Fibroblast of mammary gland (primary cell): ENCODE measurements around the gene ATP6V1E1.
"Not testable (repeated sequence)": the region's sequence is repeated elsewhere in the genome, so short reads cannot be mapped to it uniquely, and the experiment has no call there.

ENCODE experiments used
- DNase-seq: peaks from one replicate; pipeline ENCODE4 v3.0.0-alpha.2; 2010; ENCODE audit warnings: low read depth
- H3K4me3 ChIP-seq: 2 replicates; pipeline ENCODE4 v1.5.1; 2011; ENCODE audit warnings: low read depth, mild to moderate bottlenecking, low read length, moderate library complexity; ENCODE audit not compliant: control insufficient read depth
- CTCF ChIP-seq: conservative IDR thresholded peaks from 2 replicates; pipeline ENCODE4 v1.5.1; 2011; ENCODE audit warnings: low read depth, low read length, inconsistent platforms; ENCODE audit not compliant: control insufficient read depth, insufficient read depth

ATP6V1E1 gene

DNA sequence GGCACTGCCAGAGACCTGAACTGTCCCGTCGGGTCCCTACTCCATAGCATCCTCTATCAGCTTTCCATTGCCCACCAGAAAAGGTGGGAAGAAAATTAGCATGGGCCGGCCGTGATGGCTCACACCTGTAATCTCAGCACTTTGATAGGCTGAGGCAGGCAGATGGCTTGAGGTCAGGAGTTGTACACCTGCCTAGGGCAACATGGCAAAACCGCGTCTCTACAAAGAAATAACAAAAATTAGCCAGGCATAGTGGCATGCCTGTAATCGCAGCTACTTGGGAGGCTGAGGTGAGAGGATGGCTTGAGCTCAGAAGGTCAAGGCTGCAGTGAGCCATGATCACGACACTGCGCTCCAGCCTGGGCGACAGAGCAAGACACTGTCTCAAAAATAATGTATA is 61.8 kb downstream of the ATP6V1E1 start:
- no peak overlapping the region for H3K4me3 ChIP-seq
- DNase-seq = no peak
- no peak for TF ChIP-seq CTCF

- DNase-seq, H3K4me3 ChIP-seq: not testable (repeated sequence)
Observed at GRCh38 chr22:17566016-17566687, 62.4 kb downstream of the ATP6V1E1 start.

DNA sequence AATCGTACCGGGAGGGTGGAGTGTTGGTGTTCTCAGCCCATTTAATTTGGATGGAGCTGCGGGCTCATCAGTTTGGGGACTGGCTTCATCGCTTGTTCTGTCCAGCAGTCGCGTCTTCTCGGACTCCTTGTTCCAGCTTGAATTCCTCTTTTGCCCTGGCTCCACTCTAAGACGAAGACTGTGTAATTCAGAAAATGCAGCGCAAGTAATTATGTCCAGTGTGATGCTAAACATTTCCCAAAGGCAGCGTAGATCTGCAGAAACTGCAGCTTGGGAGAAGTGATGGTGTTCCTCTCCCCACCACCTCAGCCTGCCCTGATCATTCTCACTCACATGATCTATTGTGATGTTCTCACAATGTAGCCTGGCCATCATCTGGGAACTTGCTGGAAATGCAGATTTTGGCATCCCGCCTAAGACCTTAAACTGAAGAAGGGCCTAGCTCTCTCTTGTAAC is 64.6 kb downstream of the ATP6V1E1 start:
- TF ChIP-seq CTCF = peak; percentile 8
- DNase-seq = peak; percentile 84

DNA sequence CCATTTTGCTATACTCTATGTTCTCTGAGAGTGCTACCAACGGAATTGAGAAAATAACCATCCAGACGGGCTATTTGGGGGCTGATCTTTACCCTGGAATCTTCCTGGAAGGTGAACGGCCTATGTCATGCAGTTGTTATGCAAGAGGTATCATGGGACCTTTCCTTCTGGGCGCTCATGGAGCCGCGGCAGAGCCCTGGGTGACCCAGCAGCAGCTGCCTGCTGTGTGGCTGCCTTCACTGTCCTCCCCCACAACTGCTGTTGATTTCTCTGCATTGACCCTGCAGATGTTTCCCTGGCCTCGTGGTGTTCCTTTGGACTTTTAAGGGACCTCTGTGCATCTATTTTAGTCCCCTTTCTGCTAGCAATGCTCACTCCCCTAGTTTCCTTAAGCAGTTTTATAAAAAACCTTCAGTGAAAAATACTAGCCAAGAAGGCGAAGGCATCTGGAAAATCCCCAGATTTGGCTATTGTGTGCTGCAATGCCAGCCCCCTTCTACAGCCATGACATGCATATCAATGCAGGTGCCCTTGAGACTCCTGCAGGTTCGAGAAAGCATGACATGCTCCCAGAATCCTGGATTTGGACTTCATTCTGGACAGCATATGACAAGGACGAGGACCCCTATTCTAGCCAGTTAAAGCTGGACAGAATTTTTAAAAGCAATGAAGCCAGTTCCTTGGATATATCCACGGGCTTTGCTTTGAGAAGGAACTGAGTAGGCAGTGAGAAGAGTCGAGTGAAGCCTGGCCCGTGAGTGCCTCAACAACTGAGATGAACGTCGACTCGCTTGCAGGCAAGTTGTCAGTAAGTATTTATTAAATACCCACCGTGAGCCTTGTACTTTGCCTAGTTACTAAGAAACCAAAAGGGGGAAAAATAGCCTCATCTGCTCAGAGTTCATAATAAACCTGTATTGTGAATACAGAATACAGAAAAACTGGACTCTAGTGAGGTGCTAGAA is 65.4 kb downstream of the ATP6V1E1 start, which contains the start of gene SLC25A18:
TSS of gene SLC25A18 (plus strand) at position 593 of the 965 bp plus-strand sequence. CDS start 16,447 bp downstream, outside the sequence.
- DNase-seq = peak; percentile 74
- no peak within 1 kb of the TSS for H3K4me3 ChIP-seq
- TF ChIP-seq CTCF = no peak

More for the DNA sequence above, 64.6 kb downstream of the ATP6V1E1 start:
- H3K4me3 ChIP-seq = no peak overlapping the region

GRCh38 chr22:17559188-17559587 is 69.4 kb downstream of the ATP6V1E1 start:
- TF ChIP-seq CTCF = no peak
- H3K4me3 ChIP-seq = no peak overlapping the region
- no peak for DNase-seq

- no peak for TF ChIP-seq CTCF
- DNase-seq = no peak
Observed at GRCh38 chr22:17554814-17555213, 73.7 kb downstream of the ATP6V1E1 start.

GRCh38 chr22:17552737-17553136 is 75.8 kb downstream of the ATP6V1E1 start:
- no peak overlapping the region for H3K4me3 ChIP-seq
- TF ChIP-seq CTCF = no peak
- DNase-seq = no peak

More at GRCh38 chr22:17554814-17555213, 73.7 kb downstream of the ATP6V1E1 start:
- H3K4me3 ChIP-seq = no peak overlapping the region
